GM12875 (cell line): Measurements from ENCODE around the gene GNA12.
"Not testable (repeated sequence)": the region's sequence is repeated elsewhere in the genome, so short reads cannot be mapped to it uniquely, and the experiment has no call there.

ENCODE experiments used
- H3K4me3 ChIP-seq: one replicate; pipeline ENCODE4 v1.5.1; 2011; ENCODE audit warnings: low read depth, low read length, control low read depth
- CTCF ChIP-seq: IDR thresholded peaks from 2 replicates; pipeline ENCODE4 v1.5.1; 2011; ENCODE audit warnings: low read depth, mild to moderate bottlenecking, control low read depth, inconsistent platforms, low read length, moderate library complexity, borderline replicate concordance; ENCODE audit not compliant: insufficient read depth

The GNA12 gene

GRCh38 chr7:2737771-2738540, 106.2 kb downstream of the GNA12 start:
- no peak for TF ChIP-seq CTCF
- no peak overlapping the region for H3K4me3 ChIP-seq

DNA sequence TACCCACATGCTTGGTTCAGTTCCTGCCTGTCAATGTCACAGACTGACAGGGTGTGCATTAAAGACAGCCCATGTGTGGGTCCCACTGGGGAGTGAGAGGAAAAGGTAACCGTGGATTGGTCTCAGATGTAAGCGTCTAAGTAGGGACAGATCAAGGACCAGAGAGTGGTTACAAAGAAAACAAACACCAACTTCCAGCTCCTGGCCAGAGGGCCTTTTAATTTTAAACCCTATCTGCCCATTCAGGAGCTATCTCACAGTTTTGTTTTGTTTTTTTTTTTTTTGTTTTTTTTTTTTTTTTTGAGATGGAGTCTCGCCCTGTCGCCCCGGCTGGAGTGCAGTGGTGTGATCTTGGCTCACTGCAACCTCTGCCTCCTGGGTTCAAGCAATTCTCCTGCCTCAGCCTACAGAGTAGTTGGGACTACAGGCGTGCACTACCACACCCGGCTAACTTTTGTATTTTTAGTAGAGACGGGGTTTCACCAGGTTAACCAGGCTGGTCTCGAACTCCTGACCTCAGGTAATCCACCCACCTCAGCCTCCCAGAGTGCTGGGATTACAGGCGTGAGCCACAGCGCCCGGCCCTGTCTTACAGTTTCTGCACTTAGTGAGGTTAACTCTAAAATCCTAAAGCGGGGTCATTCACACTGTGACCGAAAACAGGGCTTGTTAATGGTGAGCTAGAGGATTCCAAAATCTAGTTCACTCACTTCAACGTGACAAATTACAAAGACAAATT, 106.9 kb downstream of the GNA12 start:
- not testable (repeated sequence) for H3K4me3 ChIP-seq

- TF ChIP-seq CTCF = no peak
- H3K4me3 ChIP-seq = no peak overlapping the region
Observed at GRCh38 chr7:2736411-2736914, 107.6 kb downstream of the GNA12 start.

- H3K4me3 ChIP-seq = no peak overlapping the region
- no peak for TF ChIP-seq CTCF
Observed at GRCh38 chr7:2735744-2736143, 108.4 kb downstream of the GNA12 start.

DNA sequence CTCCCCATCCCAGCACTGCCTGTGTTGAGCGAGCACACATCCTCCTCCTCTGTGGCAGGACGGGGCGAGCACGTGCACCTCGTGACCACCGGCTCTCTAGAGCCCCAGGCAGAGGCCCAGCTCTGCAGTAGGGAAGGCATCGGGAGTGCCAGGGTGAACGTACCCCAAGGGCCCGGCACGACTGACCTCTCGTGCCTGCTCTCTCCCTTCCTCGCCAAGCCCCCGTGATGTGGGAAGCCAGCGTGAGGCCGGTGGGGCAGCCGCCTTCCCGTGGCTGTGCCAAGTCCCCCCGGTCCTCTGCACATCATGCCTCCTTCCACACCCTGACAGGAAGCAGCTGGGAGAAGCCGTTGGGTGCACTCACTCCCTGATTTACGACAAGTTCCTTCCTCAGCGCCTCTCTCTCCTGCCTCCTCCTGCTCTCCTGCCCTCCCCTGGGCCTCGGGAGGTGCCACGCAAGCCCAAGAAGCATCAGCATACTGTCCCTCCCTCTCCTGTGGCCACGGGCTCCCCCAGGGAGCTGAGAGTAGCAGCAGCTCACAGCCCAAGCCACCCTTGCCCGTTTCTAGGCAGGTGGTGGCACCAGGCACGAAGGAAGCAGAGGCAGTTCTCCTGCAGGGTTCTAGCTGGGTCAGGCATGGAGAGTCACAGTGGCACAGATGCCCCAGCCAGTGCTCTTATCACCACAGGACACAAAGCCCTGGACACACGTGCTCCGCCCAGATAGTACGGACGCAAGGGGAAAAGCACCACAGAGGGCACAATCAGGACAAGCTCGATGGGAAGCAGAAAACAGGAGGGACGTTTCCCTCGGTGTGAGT, 109.1 kb downstream of the GNA12 start:
- no peak overlapping the region for H3K4me3 ChIP-seq
- TF ChIP-seq CTCF = no peak

- no peak for TF ChIP-seq CTCF
- no peak overlapping the region for H3K4me3 ChIP-seq
Observed at GRCh38 chr7:2734084-2734686, 109.9 kb downstream of the GNA12 start.
